GM23338 (cell line): ENCODE data around the gene CABYR. TPM values are rescaled to one million over a fixed set of nuclear protein-coding genes. Genes with fewer than 3 reads are reported as not detected.
A peak's percentile ranks its signal among the peaks of the same experiment; 100 is the strongest.

Experiments
- ATAC-seq: fragments of 200-7000 bp; cut with Tn5 transposase; 3 replicates; pipeline ENCODE4 v1.9.1; 2020
- DNase-seq: peaks from one replicate; pipeline ENCODE4 v3.0.0-alpha.2; 2015; ENCODE audit warnings: low spot score
- H2AFZ ChIP-seq: fragments of 200-600 bp; sonication (generic); 2 replicates; pipeline ENCODE4 v1.8.0; 2016; ENCODE audit warnings: antibody characterized with exemption, mild to moderate bottlenecking, moderate library complexity
- H3F3A ChIP-seq: fragments of 200-600 bp; sonication (generic); replicated peaks from 2 replicates; pipeline ENCODE4 v1.8.0; 2017; ENCODE audit warnings: antibody characterized with exemption, mixed run types, low read depth
- H3K27ac ChIP-seq: fragments of 200-600 bp; sonication (generic); 2 replicates; pipeline ENCODE4 v1.6.1; 2016; ENCODE audit warnings: low read depth
- H3K27me3 ChIP-seq: fragments of 200-600 bp; sonication (generic); 2 replicates; pipeline ENCODE4 v1.8.0; 2016; ENCODE audit warnings: mild to moderate bottlenecking, mixed run types, moderate library complexity; ENCODE audit not compliant: insufficient read depth
- H3K36me3 ChIP-seq: fragments of 200-600 bp; sonication (generic); 2 replicates; pipeline ENCODE4 v1.8.0; 2016; ENCODE audit warnings: mild to moderate bottlenecking; ENCODE audit not compliant: insufficient read depth
- H3K4me1 ChIP-seq: fragments of 200-600 bp; sonication (generic); 2 replicates; pipeline ENCODE4 v1.8.0; 2016; ENCODE audit warnings: mild to moderate bottlenecking, moderate library complexity; ENCODE audit not compliant: insufficient read depth
- H3K4me2 ChIP-seq: fragments of 200-600 bp; sonication (generic); 2 replicates; pipeline ENCODE4 v1.7.1; 2017; ENCODE audit warnings: mixed run types
- H3K4me3 ChIP-seq: fragments of 200-600 bp; sonication (generic); 2 replicates; pipeline ENCODE4 v1.6.1; 2016; ENCODE audit warnings: mixed run types
- H3K79me2 ChIP-seq: fragments of 200-600 bp; sonication (generic); replicated peaks from 2 replicates; pipeline ENCODE4 v1.8.0; 2017; ENCODE audit warnings: mild to moderate bottlenecking; ENCODE audit not compliant: insufficient read depth
- H3K9me2 ChIP-seq: fragments of 200-600 bp; sonication (generic); 2 replicates; pipeline ENCODE4 v1.8.0; 2017; ENCODE audit not compliant: insufficient read depth
- H4K20me1 ChIP-seq: fragments of 200-600 bp; sonication (generic); replicated peaks from 2 replicates; pipeline ENCODE4 v1.8.0; 2017; ENCODE audit warnings: mild to moderate bottlenecking; ENCODE audit not compliant: insufficient read depth
- H3K27ac Mint-ChIP-seq: 2 replicates; pipeline ENCODE4 v1.8.0; 2020; ENCODE audit warnings: inconsistent platforms, mild to moderate bottlenecking, moderate library complexity, mixed read lengths
- H3K27me3 Mint-ChIP-seq: 3 replicates; pipeline ENCODE4 v1.8.0; 2022; ENCODE audit warnings: low read depth, mild to moderate bottlenecking, moderate library complexity, mixed read lengths, inconsistent platforms; ENCODE audit not compliant: insufficient read depth, poor library complexity
- H3K36me3 Mint-ChIP-seq: 3 replicates; pipeline ENCODE4 v1.8.0; 2021; ENCODE audit warnings: low read depth, mild to moderate bottlenecking, inconsistent platforms, moderate library complexity, mixed read lengths
- H3K4me1 Mint-ChIP-seq: 3 replicates; pipeline ENCODE4 v1.8.0; 2020; ENCODE audit warnings: mild to moderate bottlenecking, inconsistent platforms, mixed read lengths
- H3K4me3 Mint-ChIP-seq: 3 replicates; pipeline ENCODE4 v1.8.0; 2021; ENCODE audit warnings: moderate library complexity, mild to moderate bottlenecking, inconsistent platforms, mixed read lengths
- H3K9me3 Mint-ChIP-seq: 3 replicates; pipeline ENCODE4 v1.8.0; 2020; ENCODE audit warnings: moderate library complexity, mild to moderate bottlenecking, inconsistent platforms, mixed read lengths
- EZH2phosphoT487 ChIP-seq: fragments of 200-600 bp; sonication (generic); IDR thresholded peaks from one replicate; pipeline ENCODE4 v1.8.1; 2018; ENCODE audit warnings: antibody characterized with exemption; ENCODE audit not compliant: unreplicated experiment
- JUNB ChIP-seq: IDR thresholded peaks from one replicate; pipeline ENCODE4 v1.6.1; 2016; ENCODE audit warnings: antibody characterized with exemption; ENCODE audit not compliant: unreplicated experiment
- STAT1 ChIP-seq: IDR thresholded peaks from one replicate; pipeline ENCODE4 v1.6.1; 2016; ENCODE audit warnings: antibody characterized with exemption; ENCODE audit not compliant: unreplicated experiment
- ZNF331 ChIP-seq: fragments of 250-450 bp; sonication (Bioruptor Pico); IDR thresholded peaks from 2 replicates; pipeline ENCODE4 v1.5.0; 2020; ENCODE audit warnings: low read depth, mild to moderate bottlenecking, moderate library complexity
- polyA plus RNA-seq: library from polyadenylated mRNA; unstranded; fragments of >200 nt; fragmentation: Nextera tagmentation; extraction: Ambion mirVana; gene quantifications from 2 replicates; pipeline ENCODE4 v1.2.1, GENCODE V29; 2016
- total RNA-seq: library from RNA; depleted of rRNA; stranded (reverse); fragments of >200 nt; shearing (Covaris generic); gene quantifications from 2 replicates; pipeline ENCODE4 v1.2.3, GENCODE V29; 2014
- TF ChIP-seq, protein P1 (sequence below): IDR thresholded peaks from one replicate; pipeline ENCODE4 v1.6.1; 2018; ENCODE audit warnings: antibody characterized with exemption; ENCODE audit not compliant: unreplicated experiment
- TF ChIP-seq, protein P2 (sequence below): IDR thresholded peaks from 2 replicates; pipeline ENCODE4 v1.6.1; 2016; ENCODE audit warnings: antibody characterized with exemption

Gene CABYR
- total and polyA plus RNA-seq, 2 experiments from 2014 or later, result 24.0 to 48.4 TPM

DNA sequence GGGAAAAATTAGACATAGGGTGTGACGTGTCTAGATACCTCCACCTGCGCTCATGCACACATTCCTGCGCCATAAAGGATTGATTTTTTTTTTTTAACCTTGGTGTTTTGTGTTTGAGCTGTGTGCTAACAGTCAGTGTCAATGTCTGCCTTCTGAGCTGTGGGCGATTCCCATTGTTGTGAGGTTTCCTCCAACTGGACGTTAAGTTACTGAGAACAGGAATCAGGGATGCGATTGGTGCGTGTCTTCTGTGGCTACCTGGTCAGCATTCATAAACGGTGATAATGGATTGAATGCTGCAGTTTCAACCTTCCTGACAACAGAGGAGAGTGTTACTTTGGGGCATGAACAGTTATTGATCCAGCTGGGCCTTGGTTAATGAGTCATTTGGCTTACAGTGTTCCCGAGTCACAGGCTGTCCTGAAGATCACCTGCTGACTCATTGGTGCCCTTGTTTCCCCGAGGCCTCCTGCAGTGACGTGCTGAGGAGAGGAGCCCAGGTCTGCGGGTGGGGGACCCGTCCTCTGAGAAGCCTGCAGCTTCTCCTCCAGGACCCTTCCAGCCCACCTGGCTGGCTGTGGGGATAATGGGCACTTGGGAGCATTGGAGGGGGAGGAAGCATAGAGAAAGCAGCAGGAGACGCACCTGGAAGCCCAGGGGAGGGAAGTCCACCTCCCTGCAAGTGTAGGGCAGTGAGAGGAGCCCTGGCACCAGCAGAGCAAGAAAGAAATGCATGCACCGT is 25.8 kb upstream of the CABYR start:
- DNase-seq, result no peak
- H3F3A ChIP-seq, result peaks cover 10% of the 10 kb centered on the region

DNA sequence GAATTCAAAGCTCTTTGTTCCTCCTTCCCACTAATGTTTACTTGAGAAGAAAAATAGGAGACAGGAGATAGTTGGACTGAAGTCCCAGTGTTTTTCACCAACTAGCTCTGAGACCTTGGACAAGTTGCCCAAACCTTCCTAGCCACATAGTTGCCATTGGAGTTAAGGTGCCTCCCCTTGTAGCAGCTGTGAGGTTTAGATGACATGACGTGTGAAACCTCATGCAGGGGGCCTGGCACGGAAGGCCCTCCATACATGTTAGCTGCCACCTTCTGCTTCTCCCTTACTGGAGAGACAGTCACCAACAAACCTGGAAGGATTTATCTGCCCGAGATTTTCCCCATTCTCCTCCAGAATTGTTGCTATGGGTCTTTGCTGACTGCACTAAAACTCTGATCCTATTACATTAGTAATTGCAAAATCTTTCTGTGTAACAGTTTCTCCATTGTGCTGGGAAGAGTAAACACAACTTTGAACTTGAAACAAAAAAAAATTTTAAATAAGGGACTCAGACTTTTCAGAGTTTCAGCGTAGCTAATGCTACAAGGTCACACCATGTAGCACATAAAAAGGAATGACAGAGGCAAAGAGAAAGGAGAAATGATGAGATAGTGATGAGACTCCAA is 23.8 kb upstream of the CABYR start:
- Histone ChIP-seq H3K27me3 (no peaks in the 10 kb centered on the region), H3F3A (peaks cover 12% of the 10 kb centered on the region), H3K4me1 (no peaks in the 10 kb centered on the region; the same call in 1 of the 2 replicates), H3K36me3 (peaks cover 37% of the 10 kb centered on the region), H3K9me2 (no peaks in the 10 kb centered on the region), H3K27ac (peak overlapping the region; percentile 59), H3K79me2 (peaks cover 11% of the 10 kb centered on the region), H3K4me2 (no peak overlapping the region), H2AFZ (no peak overlapping the region), H4K20me1 (no peaks in the 10 kb centered on the region), H3K4me3 (no peak overlapping the region)
- Mint-ChIP-seq H3K27me3 (peaks cover 1% of the 10 kb centered on the region), H3K9me3 (no peaks in the 10 kb centered on the region), H3K4me1 (peaks cover 6% of the 10 kb centered on the region; the same call in 2 of the 3 replicates), H3K27ac (no peak overlapping the region), H3K4me3 (no peak overlapping the region), H3K36me3 (peaks cover 13% of the 10 kb centered on the region; the same call in 1 of the 3 replicates)
- TF ChIP-seq, protein P1, sequence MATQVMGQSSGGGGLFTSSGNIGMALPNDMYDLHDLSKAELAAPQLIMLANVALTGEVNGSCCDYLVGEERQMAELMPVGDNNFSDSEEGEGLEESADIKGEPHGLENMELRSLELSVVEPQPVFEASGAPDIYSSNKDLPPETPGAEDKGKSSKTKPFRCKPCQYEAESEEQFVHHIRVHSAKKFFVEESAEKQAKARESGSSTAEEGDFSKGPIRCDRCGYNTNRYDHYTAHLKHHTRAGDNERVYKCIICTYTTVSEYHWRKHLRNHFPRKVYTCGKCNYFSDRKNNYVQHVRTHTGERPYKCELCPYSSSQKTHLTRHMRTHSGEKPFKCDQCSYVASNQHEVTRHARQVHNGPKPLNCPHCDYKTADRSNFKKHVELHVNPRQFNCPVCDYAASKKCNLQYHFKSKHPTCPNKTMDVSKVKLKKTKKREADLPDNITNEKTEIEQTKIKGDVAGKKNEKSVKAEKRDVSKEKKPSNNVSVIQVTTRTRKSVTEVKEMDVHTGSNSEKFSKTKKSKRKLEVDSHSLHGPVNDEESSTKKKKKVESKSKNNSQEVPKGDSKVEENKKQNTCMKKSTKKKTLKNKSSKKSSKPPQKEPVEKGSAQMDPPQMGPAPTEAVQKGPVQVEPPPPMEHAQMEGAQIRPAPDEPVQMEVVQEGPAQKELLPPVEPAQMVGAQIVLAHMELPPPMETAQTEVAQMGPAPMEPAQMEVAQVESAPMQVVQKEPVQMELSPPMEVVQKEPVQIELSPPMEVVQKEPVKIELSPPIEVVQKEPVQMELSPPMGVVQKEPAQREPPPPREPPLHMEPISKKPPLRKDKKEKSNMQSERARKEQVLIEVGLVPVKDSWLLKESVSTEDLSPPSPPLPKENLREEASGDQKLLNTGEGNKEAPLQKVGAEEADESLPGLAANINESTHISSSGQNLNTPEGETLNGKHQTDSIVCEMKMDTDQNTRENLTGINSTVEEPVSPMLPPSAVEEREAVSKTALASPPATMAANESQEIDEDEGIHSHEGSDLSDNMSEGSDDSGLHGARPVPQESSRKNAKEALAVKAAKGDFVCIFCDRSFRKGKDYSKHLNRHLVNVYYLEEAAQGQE, result no peak
- TF ChIP-seq ZNF331, result no peak
- no peak for ATAC-seq
- DNase-seq, result no peak

More for the DNA sequence above, 25.8 kb upstream of the CABYR start:
- no peaks in the 10 kb centered on the region; the same call in 1 of the 2 replicates for H4K20me1 ChIP-seq
- peaks cover 1% of the 10 kb centered on the region; the same call in 1 of the 3 replicates for H3K36me3 Mint-ChIP-seq
- peaks cover 1% of the 10 kb centered on the region for H3K27me3 Mint-ChIP-seq
- TF ChIP-seq JUNB (no peak), STAT1 (no peak), EZH2phosphoT487 (no peak)
- TF ChIP-seq, protein P2, sequence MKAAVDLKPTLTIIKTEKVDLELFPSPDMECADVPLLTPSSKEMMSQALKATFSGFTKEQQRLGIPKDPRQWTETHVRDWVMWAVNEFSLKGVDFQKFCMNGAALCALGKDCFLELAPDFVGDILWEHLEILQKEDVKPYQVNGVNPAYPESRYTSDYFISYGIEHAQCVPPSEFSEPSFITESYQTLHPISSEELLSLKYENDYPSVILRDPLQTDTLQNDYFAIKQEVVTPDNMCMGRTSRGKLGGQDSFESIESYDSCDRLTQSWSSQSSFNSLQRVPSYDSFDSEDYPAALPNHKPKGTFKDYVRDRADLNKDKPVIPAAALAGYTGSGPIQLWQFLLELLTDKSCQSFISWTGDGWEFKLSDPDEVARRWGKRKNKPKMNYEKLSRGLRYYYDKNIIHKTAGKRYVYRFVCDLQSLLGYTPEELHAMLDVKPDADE, result no peak
- H2AFZ ChIP-seq, result no peak overlapping the region
- peaks cover 30% of the 10 kb centered on the region for H3K36me3 ChIP-seq
- no peaks in the 10 kb centered on the region for H3K27me3 ChIP-seq
- no peak overlapping the region for H3K4me3 ChIP-seq
- H3K4me2 ChIP-seq, result no peak overlapping the region
- no peaks in the 10 kb centered on the region for H3K9me3 Mint-ChIP-seq
- H3K27ac Mint-ChIP-seq, result peak overlapping the region; percentile 81
- H3K4me1 Mint-ChIP-seq, result peaks cover 6% of the 10 kb centered on the region; the same call in 2 of the 3 replicates
- peaks cover 17% of the 10 kb centered on the region; the same call in 1 of the 2 replicates for H3K79me2 ChIP-seq
- no peaks in the 10 kb centered on the region for H3K9me2 ChIP-seq
- H3K4me1 ChIP-seq, result no peaks in the 10 kb centered on the region; the same call in 1 of the 2 replicates
- peak overlapping the region; percentile 63; the same call in 1 of the 2 replicates for H3K27ac ChIP-seq
- no peak overlapping the region for H3K4me3 Mint-ChIP-seq
- ATAC-seq, result peak; percentile 41; the same call in 2 of the 3 replicates
